CD4-positive, alpha-beta T cell treated with Interleukin-2 at 100 ng/mL for 4 hours (primary cell): ENCODE data around the gene C10orf90.

Experiments used
- DNase-seq: peaks from one replicate; pipeline ENCODE4 v3.0.0-alpha.2; 2020; ENCODE audit warnings: low spot score

The C10orf90 gene

GRCh38 chr10:126502441-126502840 is 168.1 kb downstream of the C10orf90 start:
- DNase-seq, result no peak

GRCh38 chr10:126501828-126502227 is 168.7 kb downstream of the C10orf90 start:
- no peak for DNase-seq

DNA sequence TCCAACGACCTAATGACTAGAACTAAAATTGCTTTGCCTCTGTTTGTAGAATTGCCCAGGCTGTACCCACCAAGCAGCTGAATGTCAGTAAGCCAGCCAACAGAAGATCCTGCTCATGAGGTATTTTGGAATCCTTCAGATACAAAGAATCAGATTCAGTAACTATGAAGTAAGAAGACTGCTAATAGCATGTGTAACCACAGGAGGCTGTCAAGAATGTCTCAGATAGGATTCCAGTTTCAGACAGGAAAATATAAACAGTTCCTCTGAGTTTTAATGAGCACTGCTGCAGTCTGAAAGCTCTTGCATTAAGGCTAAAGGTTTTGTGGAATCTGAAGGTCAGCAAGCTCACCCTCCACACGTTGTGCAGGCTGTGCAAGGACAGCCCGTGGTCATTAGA is 169.6 kb downstream of the C10orf90 start:
- DNase-seq, result no peak

DNA sequence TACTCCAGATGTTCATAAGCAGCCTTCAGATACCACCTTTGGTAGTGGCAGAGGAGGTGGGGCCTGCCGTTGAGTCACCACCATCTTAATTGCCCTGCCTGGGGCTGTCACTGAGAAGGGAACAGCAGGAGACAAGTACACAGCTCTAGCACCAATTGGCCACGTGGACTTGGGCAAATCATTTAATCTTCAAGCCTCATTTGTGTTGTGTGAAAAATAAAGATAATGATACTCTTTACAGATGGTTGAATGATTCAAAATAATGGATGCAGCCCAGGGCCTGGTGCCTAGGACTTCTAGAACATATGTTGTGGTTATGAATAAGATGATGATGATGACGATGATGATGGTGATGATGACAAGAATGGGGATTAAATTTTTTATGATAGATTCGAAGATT is 170.3 kb downstream of the C10orf90 start:
- DNase-seq, result no peak

DNA sequence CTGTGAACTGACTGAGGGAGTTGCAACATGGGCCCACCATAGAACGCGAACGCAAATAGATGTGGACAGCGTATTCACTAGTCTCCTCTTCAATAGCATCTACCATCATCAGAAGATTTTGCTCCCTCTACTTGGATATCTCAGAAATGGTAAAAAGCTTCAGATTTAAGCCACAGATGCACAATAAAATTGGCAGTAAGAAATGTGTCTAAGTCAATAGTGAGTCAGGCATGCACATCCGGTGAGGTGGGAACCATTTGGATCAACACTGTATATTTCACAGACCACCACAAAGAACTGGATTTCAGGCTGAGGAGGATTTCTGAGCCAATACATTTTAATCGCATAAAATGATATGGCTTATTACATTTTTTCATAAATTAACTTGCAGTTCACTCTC is 170.7 kb downstream of the C10orf90 start:
- no peak for DNase-seq

DNA sequence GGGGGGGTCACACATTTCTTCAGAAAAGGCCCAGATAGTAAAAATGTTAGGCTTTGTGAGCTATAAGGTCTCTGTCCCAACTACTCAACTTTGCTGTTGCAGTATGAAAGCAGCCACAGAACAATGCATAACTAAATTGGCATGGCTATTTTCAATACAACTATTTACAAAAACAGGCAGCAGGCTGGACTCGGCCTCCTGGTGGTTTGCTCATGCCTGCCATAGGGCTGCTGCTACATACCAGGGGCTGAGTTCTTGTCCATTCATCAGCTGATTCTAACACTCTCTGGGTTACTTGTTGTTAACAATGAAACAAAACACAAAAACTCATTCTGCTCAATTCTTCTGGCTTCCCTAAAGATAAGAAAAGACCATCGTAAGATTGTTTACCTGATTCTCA is 172.8 kb downstream of the C10orf90 start:
- no peak for DNase-seq

GRCh38 chr10:126496771-126497545 is 173.5 kb downstream of the C10orf90 start:
- DNase-seq, result no peak

GRCh38 chr10:126491476-126491875 is 179.0 kb downstream of the C10orf90 start:
- DNase-seq, result no peak

- no peak for DNase-seq
Measured at GRCh38 chr10:126481181-126481580, 189.3 kb downstream of the C10orf90 start.

- no peak for DNase-seq
Measured at GRCh38 chr10:126480648-126481047, 189.8 kb downstream of the C10orf90 start.

- DNase-seq, result no peak
Measured at GRCh38 chr10:126479280-126479895, 191.1 kb downstream of the C10orf90 start.

GRCh38 chr10:126478546-126478945 is 191.9 kb downstream of the C10orf90 start:
- DNase-seq, result no peak

- no peak for DNase-seq
Measured at GRCh38 chr10:126476246-126476645, 194.2 kb downstream of the C10orf90 start.

GRCh38 chr10:126475074-126475691 is 195.3 kb downstream of the C10orf90 start:
- DNase-seq, result no peak

- no peak for DNase-seq
Measured at GRCh38 chr10:126474031-126474430, 196.5 kb downstream of the C10orf90 start.

DNA sequence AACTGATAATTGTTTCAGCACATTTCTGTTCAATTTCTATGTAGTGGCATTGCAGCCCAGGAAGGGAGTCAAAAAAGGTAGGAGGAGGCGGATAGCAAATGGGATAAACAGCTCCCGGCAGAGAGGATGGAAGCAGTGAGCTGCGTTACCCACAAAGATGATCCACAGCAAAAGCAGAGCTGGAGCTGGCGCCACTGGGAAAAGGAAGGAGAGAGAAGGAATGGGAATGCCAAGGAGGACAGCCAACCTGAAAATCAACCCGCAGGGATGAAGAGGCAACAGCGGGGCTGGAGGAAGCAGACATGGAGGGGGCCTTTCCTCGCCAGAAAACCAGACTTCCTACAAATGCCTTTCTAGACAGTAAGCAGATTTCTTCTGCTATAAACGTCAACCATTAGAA is 199.5 kb downstream of the C10orf90 start:
- DNase-seq, result no peak

DNA sequence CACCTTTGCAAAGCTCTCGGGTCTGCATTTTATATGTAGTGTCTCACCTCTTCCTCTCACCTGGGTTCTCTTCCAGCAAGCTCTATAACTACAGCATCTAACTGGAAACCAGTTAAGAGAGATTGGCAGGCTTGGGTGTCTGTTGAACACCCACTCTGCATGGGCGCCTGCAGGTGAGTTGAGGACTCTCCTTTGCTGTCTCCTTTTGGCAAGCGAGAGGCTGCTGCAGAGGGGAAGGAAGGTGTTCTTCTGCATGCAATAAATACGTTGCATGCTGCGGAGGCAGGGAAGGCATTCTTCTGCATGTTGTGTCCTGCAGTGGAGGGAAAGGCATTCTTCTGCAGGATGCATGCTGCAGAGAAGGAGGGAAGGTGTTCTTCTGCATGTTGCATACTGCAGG is 200.8 kb downstream of the C10orf90 start:
- DNase-seq, result no peak

DNA sequence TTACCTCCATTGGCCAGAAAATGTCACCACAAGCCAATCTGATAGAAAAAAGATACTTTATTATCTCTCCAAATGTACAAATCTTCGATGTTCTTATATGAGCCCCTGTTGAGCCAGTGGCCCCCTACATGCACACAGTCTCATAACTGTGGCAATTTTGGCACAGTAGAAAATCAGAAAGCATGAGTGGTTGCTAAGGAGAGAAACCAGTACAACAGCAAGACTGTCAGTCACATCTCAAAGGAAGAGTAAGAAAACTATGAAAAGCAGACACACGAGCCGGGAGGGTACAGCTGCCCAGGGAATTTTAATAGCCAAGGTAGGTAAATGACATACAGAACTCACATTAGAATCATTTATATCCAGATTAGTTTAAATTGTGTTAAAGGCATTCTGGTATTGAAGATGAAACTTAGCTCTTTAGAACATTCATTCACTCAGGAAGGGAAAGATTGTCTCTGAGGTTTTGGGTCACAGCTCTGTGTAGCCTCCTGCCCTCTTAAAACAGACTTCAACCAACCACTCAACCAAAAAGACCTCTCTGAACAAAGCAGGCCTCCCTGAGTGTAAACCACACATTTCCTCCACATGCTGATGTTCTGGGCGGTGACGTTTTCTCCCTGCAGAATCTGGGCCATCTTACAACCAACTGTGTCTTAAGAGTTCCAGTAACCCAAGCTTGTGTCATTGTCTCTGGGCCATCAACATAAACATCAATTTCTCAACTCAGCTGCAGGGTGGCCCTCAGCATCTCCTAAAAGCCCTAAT is 201.4 kb downstream of the C10orf90 start:
- DNase-seq, result peak; percentile 12

GRCh38 chr10:126468467-126468866 is 202.0 kb downstream of the C10orf90 start:
- DNase-seq, result no peak

DNA sequence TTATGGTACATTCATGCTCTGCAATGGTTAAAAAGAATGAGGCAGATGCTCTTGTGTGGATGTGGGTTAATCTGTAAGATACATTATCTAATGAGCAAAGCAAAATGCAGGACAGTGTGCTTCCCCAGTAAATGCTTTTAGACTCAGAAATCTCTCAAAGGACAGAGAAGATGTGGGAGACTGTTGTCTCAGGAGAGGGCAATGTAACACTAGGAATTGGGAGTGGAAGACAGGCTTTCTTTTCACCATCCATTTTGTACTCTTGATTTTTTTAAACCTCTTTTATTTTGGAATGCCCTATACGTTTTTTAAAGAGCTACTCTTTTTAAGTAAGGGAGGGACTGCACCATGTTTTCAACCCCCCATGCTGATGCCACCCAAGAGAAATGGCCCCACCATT is 204.7 kb downstream of the C10orf90 start:
- DNase-seq, result no peak

DNA sequence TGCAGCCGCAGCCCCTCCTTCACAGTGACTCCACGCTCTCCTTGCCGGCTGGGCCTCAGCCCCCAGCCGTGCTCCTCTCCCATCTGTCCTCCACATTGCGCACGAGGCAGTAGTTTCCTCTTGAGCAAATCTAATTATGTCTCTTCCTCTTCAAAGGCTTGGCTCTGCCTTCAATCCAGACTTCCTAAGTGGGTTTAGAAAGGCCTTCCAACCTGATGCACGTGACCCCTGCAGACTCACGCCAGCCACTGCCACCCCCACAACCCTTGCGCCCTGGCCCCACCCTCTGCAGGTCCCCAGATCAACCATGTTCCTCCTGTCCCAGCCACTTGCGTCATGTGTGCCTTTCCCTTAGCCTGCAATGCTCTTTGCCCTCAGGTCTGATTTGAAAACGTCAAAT is 207.2 kb downstream of the C10orf90 start:
- DNase-seq, result no peak

DNA sequence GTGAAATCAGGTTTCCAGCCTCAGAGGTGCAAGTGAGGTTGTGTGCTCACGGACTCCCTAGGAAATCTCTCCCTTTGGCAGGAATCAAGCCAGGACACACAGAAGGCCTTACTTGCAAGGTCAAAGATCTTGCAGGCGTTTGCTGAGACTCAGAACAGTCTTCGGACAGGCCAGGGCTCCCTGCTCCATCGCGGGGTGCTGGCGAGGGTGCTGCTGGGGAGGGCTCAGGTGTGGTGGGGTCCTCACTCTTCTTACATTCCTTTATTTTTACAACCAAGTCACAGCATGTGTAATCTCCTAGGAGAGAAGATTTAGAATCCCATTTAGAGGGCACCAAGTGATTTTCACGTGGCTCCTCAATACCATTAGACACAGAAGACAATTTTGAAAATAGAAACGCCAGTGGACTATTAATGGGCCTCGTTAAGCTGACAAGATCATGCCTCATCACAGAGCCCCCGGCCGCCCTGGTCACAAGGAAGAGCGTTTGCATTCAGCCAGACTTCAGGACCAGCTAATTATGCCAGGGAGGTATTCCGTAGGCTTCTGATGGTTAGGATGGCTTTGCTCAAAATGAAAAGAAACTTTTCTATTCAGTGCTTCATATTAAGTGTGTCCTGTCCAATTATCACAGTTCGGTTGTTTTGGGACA is 209.1 kb downstream of the C10orf90 start:
- no peak for DNase-seq
